Right lobe of liver (tissue), 4 donors: Measurements from ENCODE around the gene RABGAP1.

Source experiments
- POLR2A ChIP-seq: fragments of 450-650 bp; IDR thresholded peaks from one replicate; pipeline ENCODE4 v1.6.1; 2017; ENCODE audit warnings: antibody characterized with exemption, mild to moderate bottlenecking
- TF ChIP-seq, protein P1 (sequence below), 4 donors: fragments of 200-600 bp in 3 of 4; fragments of 450-650 bp in 1 of 4; IDR thresholded peaks; one replicate each; pipeline versions ENCODE4 v1.5.1 to v1.8.0; 2016 to 2022; ENCODE audit warnings: antibody characterized with exemption in 4 of 4, mild to moderate bottlenecking in 2 of 4
- donor health status: DM: no; HTN: no; CAD: no.
- donor health status: DM: no; HTN: no; CAD: no.
- donor health status: DM: no; HTN: yes; CAD: no.

GRCh38 chr9:123039617-123040219, 98.9 kb downstream of the RABGAP1 start:
- TF ChIP-seq, protein P1, sequence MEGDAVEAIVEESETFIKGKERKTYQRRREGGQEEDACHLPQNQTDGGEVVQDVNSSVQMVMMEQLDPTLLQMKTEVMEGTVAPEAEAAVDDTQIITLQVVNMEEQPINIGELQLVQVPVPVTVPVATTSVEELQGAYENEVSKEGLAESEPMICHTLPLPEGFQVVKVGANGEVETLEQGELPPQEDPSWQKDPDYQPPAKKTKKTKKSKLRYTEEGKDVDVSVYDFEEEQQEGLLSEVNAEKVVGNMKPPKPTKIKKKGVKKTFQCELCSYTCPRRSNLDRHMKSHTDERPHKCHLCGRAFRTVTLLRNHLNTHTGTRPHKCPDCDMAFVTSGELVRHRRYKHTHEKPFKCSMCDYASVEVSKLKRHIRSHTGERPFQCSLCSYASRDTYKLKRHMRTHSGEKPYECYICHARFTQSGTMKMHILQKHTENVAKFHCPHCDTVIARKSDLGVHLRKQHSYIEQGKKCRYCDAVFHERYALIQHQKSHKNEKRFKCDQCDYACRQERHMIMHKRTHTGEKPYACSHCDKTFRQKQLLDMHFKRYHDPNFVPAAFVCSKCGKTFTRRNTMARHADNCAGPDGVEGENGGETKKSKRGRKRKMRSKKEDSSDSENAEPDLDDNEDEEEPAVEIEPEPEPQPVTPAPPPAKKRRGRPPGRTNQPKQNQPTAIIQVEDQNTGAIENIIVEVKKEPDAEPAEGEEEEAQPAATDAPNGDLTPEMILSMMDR (IDR thresholded peaks at IDR 0.05) = no peak
- TF ChIP-seq POLR2A = no peak
